ENCODE measurements around the gene HPS1.
A peak's percentile ranks its signal among the peaks of the same experiment; 100 is the strongest.

Gene HPS1

DNA sequence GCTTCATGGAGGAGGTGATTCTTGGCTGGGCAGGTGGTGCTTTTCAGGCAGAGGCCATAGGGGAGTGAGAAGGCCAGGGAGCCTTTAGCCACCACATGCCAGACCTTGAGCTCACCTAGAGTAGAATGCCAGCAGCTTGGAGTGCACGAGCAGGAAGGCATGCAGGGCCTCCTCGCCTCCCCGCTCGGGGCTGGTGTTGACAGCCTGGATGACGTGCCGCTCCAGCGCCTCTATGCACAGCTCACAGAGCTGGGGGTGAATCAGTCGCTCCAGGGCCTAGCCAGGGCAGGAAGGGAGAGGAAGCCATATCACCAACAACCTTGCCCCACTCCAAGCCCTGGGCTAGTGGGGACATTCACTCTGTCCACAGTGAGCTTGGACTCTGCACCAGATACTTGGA lies 15.7 kb downstream of the HPS1 start:
- DNase-seq, result no peak

GRCh38 chr10:98430427-98430826 lies 16.3 kb downstream of the HPS1 start:
- no peak for DNase-seq

- no peak for DNase-seq
Measured at GRCh38 chr10:98429320-98430072, 17.2 kb downstream of the HPS1 start.

GRCh38 chr10:98427011-98427515 lies 19.7 kb downstream of the HPS1 start:
- no peak for DNase-seq

DNA sequence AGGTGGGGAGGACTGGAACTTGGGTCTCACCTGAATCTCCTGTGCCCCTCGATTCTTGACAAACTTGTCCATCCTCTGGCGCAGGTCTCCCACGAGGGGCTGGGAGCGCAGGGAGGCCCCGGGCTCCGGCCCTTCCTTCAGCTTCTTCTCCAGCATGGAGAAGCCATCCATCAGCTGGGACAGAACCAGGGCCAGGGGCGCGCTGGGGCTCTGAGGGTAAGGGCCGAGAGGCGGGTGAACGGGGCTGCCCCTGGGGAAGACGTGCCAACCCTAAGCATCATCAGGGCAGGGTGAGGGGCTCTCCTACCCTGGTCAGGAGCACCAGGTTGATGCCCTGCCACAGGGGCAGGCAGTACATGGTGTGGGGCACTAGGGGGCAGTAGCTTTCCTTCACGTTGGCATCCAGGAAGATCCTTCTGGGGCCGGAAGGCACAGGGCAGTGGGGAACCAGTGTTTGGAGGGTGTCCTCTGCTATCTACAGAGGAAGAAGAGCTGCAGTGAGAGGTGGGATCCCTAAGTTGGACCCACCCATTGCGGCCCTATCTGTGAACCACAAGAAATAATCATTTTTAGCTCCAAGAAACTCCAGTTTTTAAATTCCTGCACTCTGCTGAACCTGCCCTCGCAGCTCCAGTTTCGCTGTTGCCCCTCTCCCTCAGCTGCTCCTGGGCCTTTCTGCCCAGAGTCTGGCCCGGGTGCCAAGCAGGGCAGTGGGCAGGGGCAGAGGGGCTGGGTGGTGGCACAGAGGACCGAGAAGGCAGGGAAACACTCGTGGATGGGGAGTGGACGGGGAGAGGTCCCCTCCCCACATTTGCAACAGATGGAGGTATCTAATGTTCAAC lies 21.0 kb downstream of the HPS1 start:
- peak; percentile 22 for DNase-seq

GRCh38 chr10:98424295-98425254 lies 22.2 kb downstream of the HPS1 start:
- no peak for DNase-seq

DNA sequence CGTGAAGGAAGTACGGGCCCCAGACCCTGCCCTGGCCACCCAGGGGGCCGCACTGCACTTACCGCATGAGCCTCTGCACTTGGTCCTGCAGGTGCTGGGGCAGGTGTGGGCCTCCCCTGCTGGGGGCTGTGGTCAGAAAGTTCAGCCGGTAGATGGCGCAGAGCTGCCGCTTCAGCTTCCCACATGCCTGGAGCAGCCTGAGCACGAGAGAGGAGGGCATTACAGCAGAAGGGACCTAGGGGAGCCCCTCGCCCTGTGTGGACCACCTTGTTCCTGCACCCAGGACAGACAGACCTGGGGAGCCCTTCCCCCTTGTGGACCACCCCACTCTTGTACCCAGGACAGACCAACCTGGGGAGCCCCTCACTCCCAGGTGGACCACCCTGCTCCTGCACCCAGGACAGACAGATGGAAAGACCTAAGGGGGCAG lies 23.0 kb downstream of the HPS1 start:
- no peak for DNase-seq

DNA sequence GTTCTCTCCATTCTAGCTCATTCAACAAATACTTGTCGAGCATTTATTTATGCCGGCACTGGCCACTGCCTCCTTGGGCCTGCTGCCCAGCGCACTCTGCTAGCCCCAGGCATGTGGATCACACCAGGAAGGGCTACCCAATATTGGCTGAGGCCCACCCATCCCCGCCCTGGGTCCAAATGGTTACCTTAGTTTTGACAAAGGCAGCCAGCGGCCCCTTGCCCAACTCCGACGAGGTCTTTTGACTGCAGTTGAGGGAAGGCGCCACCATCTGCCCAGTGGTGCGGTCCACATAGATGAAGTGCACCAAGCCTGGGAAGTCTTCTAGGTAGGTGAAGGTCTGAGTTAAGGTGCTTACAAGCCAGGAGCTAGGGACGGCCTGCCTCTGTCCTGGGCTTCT lies 24.6 kb downstream of the HPS1 start:
- no peak for DNase-seq

DNA sequence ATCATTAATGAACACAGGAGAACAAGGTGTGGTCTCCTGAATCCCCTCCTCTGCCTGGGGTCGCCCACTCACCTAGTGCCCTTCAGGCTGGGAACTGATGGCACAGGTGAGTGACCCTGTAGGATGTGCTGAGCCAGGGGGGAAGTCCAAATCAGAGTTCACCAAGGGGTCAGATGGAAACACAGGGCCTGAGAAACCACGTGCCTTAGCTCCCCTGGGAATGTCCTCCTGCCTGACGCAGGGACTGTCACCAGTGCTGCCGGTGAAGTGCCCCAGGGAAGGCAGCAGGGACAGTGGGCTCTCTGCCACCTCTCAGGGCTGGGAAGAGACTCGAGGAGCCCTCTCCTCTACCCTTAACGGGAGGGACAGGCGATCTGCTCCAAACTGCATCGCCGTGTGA lies 25.9 kb downstream of the HPS1 start:
- no peak for DNase-seq

GRCh38 chr10:98419469-98420261 lies 27.1 kb downstream of the HPS1 start:
- no peak for DNase-seq

GRCh38 chr10:98418665-98419468 lies 27.9 kb downstream of the HPS1 start:
- DNase-seq, result no peak

DNA sequence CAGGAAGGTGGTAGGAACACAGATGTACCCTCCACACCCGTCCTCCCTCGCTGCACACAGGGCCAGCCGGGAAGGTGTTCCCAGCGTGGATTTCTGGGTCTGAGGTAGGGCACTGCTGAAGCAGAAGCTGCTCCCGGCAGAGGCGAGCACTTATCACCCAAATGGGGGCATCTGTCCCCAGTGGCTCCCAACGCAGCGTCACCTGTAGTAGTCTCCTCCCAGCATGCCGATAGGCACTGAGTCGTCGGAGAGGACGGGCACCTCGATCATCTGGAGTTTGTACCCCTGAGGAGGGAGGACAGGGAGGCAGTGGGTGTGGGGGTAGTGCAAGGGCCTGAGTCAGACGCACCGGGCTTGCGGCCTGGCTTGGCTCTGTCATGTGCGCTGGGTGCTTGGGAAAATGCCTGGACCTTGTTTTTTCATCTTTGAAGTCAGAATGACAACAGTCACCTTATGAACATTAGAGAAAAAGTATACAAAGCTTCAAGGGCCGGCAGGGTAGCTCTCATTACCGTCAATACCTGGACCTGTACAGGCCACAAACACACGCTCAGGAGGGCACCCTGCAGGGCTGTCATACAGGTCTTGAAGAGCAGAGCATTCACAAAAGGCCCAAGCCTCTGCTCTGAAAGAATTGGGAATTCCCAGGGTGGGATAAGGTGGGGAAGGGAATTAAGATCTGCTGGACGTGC lies 28.6 kb downstream of the HPS1 start:
- DNase-seq, result no peak

DNA sequence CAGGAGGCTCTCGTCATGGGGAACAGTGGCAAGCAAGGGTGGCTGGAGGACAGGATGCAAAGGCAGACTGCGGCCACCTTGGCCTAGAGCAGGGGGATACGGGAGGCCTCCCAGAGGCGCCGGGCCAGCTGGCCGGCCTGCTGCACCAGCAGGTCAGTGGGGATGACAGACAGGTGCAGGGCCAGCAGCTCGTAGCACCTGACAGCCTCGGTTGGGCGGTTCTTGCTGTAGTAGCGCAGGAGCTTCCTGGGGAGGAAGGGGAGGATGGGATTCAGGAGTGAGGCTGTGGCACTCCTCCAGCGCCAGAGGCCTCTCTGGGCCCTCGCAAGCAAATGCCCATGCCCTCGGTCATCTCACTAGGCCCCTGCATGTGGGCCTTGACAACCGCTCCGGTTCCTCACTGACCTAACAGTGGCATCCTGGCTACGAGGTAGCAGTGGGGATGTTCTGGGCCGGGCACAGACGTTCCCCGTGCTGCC lies 29.2 kb downstream of the HPS1 start:
- no peak for DNase-seq

DNA sequence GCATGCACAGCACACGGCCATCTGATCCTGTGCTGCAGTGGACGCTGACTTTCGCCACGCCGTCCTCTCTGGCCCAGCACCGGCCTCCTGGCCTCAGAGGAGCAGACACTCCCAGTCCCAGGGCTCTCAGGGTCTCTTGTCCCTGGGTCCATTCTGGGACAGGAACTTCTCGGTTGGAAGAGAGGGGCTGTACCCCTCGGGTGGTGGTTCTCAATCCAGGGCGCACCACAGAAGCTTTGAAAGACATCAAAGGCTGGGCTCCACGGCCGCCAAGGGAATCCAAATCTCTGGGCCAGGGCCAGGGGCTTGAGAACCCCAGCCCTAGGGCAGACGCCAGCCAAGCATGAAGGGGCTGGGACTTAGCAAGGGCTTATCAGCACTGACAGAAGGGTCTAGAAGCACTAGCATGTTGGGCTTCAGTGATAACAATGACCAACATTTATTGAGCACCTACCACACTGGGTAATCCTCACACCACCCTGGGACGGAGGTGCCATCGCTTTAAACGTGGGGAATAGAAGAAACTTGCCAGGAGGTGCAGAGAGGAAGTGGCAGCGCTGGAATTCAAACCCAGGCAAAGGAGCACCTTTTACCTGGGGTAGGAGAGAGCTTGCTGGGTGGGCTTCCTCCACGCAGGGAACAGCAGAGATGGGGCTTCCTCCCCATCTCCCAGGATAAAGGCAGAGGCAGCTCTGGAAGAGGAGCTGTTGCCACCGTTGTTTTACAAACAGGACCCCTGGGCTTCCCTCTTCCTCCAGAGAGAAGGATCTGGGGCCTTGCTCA lies 29.9 kb downstream of the HPS1 start:
- no peak for DNase-seq

DNA sequence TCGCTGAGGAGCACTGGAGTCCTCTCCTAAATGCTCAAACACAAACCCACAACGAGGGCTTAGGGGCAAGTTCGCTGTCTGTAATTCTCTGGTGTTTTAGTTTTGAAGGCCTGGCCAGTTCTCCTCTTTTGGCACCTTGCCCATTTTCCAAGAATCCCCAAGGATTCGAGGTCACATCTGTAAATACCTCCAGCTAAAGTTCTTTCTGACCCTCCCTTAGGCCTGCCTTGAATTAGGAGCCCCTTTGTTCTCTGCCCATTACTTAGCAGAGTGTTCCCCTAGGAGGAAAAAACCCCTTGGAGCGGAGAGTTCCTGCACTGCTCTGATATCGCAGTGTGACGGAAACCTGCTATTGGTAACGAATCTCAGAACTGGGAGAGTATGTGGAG lies 31.0 kb downstream of the HPS1 start:
- DNase-seq, result no peak

GRCh38 chr10:98414932-98415730 lies 31.6 kb downstream of the HPS1 start, which contains the start of gene PYROXD2:
Gene PYROXD2 (minus strand): TSS chr10:98415182. CDS start chr10:98415135, 47 bp downstream.
- DNase-seq, result no peak

GRCh38 chr10:98414578-98414931 lies 32.2 kb downstream of the HPS1 start:
- no peak for DNase-seq

DNA sequence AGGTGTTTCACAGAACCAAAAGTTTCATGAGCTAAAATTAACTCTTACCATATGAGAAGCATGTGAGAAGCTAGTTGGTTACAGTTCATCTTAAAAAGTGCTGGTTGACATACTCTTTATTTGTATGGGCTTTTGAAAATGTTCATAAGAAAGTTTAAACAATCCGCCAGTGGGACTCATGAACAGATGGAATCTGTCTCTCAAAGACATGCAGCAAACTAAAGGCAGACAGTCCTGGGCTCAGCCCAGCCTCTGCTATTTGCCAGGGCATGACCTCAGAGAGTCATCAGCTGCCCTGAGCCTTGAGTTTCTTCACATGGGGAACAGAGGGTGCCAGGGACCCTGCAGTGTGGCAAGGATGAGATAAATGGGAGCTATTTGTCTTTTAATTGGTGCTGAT lies 35.0 kb downstream of the HPS1 start:
- no peak for DNase-seq

- no peak for DNase-seq
Measured at GRCh38 chr10:98411166-98411565, 35.6 kb downstream of the HPS1 start.

All from MV-4-11 (cell line).